H9 (cell line): ENCODE results near the gene PANX2. TPM values are rescaled to one million over a fixed set of nuclear protein-coding genes. Genes with fewer than 3 reads are reported as not detected.

Source experiments
- DNase-seq: peaks from one replicate; pipeline ENCODE4 v3.0.0-alpha.2; 2017
- H2AFZ ChIP-seq: one replicate; pipeline ENCODE4 v1.6.1; 2013; ENCODE audit warnings: mild to moderate bottlenecking, low read length, control low read depth, moderate library complexity
- H2AK5ac ChIP-seq: 2 replicates; pipeline ENCODE4 v1.6.1; 2013; ENCODE audit warnings: low read length, control low read depth, mixed read lengths; ENCODE audit not compliant: insufficient read length
- H2BK120ac ChIP-seq: one replicate; pipeline ENCODE4 v1.6.1; 2013; ENCODE audit warnings: low read depth, mild to moderate bottlenecking, low read length, control low read depth, inconsistent platforms; ENCODE audit not compliant: poor library complexity, severe bottlenecking
- H2BK12ac ChIP-seq: 2 replicates; pipeline ENCODE4 v1.6.1; 2013; ENCODE audit warnings: low read length, control low read depth, mixed read lengths, low read depth; ENCODE audit not compliant: insufficient read length
- H2BK15ac ChIP-seq: 2 replicates; pipeline ENCODE4 v1.6.1; 2013; ENCODE audit warnings: low read depth, low read length, control low read depth
- H2BK20ac ChIP-seq: one replicate; pipeline ENCODE4 v1.6.1; 2013; ENCODE audit warnings: low read depth, mild to moderate bottlenecking, low read length, control low read depth, inconsistent platforms; ENCODE audit not compliant: poor library complexity, severe bottlenecking
- H2BK5ac ChIP-seq: 2 replicates; pipeline ENCODE4 v1.6.1; 2013; ENCODE audit warnings: low read length, control low read depth, mixed read lengths; ENCODE audit not compliant: insufficient read length
- H3K14ac ChIP-seq: 2 replicates; pipeline ENCODE4 v1.6.1; 2013; ENCODE audit warnings: low read length, control low read depth; ENCODE audit not compliant: insufficient read depth
- H3K18ac ChIP-seq: 2 replicates; pipeline ENCODE4 v1.6.1; 2013; ENCODE audit warnings: low read depth, mild to moderate bottlenecking, mixed read lengths, low read length, control low read depth; ENCODE audit not compliant: insufficient read length
- H3K23ac ChIP-seq: 2 replicates; pipeline ENCODE4 v1.6.1; 2013; ENCODE audit warnings: low read length, control low read depth, mixed read lengths, low read depth; ENCODE audit not compliant: insufficient read length
- H3K23me2 ChIP-seq: 2 replicates; pipeline ENCODE4 v1.6.1; 2013; ENCODE audit warnings: low read depth, mild to moderate bottlenecking, mixed read lengths, low read length, control low read depth; ENCODE audit not compliant: insufficient read length, poor library complexity, severe bottlenecking
- H3K27ac ChIP-seq: 2 replicates; pipeline ENCODE4 v1.5.1; 2013; ENCODE audit warnings: low read length, control low read depth, mixed read lengths, low read depth; ENCODE audit not compliant: insufficient read length
- H3K27me3 ChIP-seq: 2 replicates; pipeline ENCODE4 v1.6.1; 2013; ENCODE audit warnings: low read length, control low read depth, inconsistent platforms; ENCODE audit not compliant: insufficient read depth
- H3K4ac ChIP-seq: 2 replicates; pipeline ENCODE4 v1.6.1; 2013; ENCODE audit warnings: low read depth, mild to moderate bottlenecking, control low read depth, inconsistent platforms, low read length, moderate library complexity
- H3K4me1 ChIP-seq: 2 replicates; pipeline ENCODE4 v1.6.1; 2013; ENCODE audit warnings: low read length, control low read depth, inconsistent platforms; ENCODE audit not compliant: insufficient read depth
- H3K4me2 ChIP-seq: 2 replicates; pipeline ENCODE4 v1.6.1; 2013; ENCODE audit warnings: low read length, control low read depth, mixed read lengths; ENCODE audit not compliant: insufficient read length, insufficient read depth
- H3K56ac ChIP-seq: 2 replicates; pipeline ENCODE4 v1.6.1; 2013; ENCODE audit warnings: low read depth, mild to moderate bottlenecking, mixed read lengths, low read length, control low read depth; ENCODE audit not compliant: insufficient read length
- H3K79me1 ChIP-seq: 2 replicates; pipeline ENCODE4 v1.6.1; 2013; ENCODE audit warnings: low read depth, mild to moderate bottlenecking, moderate library complexity, low read length, control low read depth, inconsistent platforms; ENCODE audit not compliant: insufficient read depth, poor library complexity, severe bottlenecking
- H3K79me2 ChIP-seq: 2 replicates; pipeline ENCODE4 v1.6.1; 2013; ENCODE audit warnings: low read length, control low read depth, inconsistent platforms; ENCODE audit not compliant: insufficient read depth
- H3K9ac ChIP-seq: 2 replicates; pipeline ENCODE4 v1.6.1; 2013; ENCODE audit warnings: low read length, control low read depth, mixed read lengths; ENCODE audit not compliant: insufficient read length; ENCODE audit errors: extremely low read depth
- H3K9me3 ChIP-seq: one replicate; pipeline ENCODE4 v1.6.1; 2013; ENCODE audit warnings: low read depth, low read length, inconsistent platforms; ENCODE audit not compliant: control insufficient read depth
- H3T11ph ChIP-seq: one replicate; pipeline ENCODE4 v1.6.1; 2013; ENCODE audit warnings: mild to moderate bottlenecking, low read length, control low read depth, inconsistent platforms
- H4K20me1 ChIP-seq: one replicate; pipeline ENCODE4 v1.6.1; 2013; ENCODE audit not compliant: control insufficient read depth, insufficient read length, insufficient read depth
- H4K5ac ChIP-seq: 2 replicates; pipeline ENCODE4 v1.6.1; 2013; ENCODE audit warnings: low read depth, mild to moderate bottlenecking, mixed read lengths, low read length, control low read depth; ENCODE audit not compliant: insufficient read length
- H4K8ac ChIP-seq: replicated peaks from 2 replicates; pipeline ENCODE4 v1.6.1; 2013; ENCODE audit warnings: low read length, control low read depth, mixed read lengths, low read depth; ENCODE audit not compliant: insufficient read length
- H4K91ac ChIP-seq: 2 replicates; pipeline ENCODE4 v1.6.1; 2013; ENCODE audit warnings: low read depth, mild to moderate bottlenecking, moderate library complexity, mixed read lengths, low read length, control low read depth; ENCODE audit not compliant: insufficient read length
- H3K27ac Mint-ChIP-seq, 3 experiments: 2 replicates in 2 of 3; 3 replicates in 1 of 3; pipeline ENCODE4 v1.8.0; 2020 to 2021; ENCODE audit warnings: mixed read lengths in 3 of 3, mild to moderate bottlenecking in 1 of 3, moderate library complexity in 1 of 3
- H3K27me3 Mint-ChIP-seq: 2 replicates; pipeline ENCODE4 v1.8.0; 2021; ENCODE audit warnings: low read depth, mild to moderate bottlenecking, moderate library complexity, mixed read lengths
- H3K36me3 Mint-ChIP-seq, 3 experiments: 2 replicates in 2 of 3; 3 replicates in 1 of 3; pipeline ENCODE4 v1.8.0; 2020 to 2021; ENCODE audit warnings: low read depth in 3 of 3, mixed read lengths in 3 of 3; ENCODE audit not compliant: insufficient read depth in 1 of 3
- H3K4me1 Mint-ChIP-seq, 2 experiments: 2 replicates each; pipeline ENCODE4 v1.8.0; 2020; ENCODE audit warnings: mixed read lengths in 2 of 2
- H3K4me3 Mint-ChIP-seq, 2 experiments: 2 replicates in 1 of 2; 3 replicates in 1 of 2; pipeline ENCODE4 v1.8.0; 2020 to 2021; ENCODE audit warnings: mild to moderate bottlenecking in 2 of 2, mixed read lengths in 2 of 2, moderate library complexity in 1 of 2
- H3K9me3 Mint-ChIP-seq, 2 experiments: 2 replicates in 1 of 2; 3 replicates in 1 of 2; pipeline ENCODE4 v1.8.0; 2020; ENCODE audit warnings: mild to moderate bottlenecking in 2 of 2, mixed read lengths in 2 of 2, moderate library complexity in 1 of 2
- WGBS: extraction: QIAGEN DNeasy Blood & Tissue Kit; methylation state at CpG from one replicate; pipeline ENCODE4 v1.1.7; 2013; ENCODE audit warnings: missing lambda C conversion rate, low lambda C conversion rate, mixed read lengths; ENCODE audit not compliant: insufficient read length; ENCODE audit errors: extremely low coverage; 5-methylcytosine and 5-hydroxymethylcytosine counted together
- total RNA-seq: library from RNA; stranded (reverse); gene quantifications from 2 replicates; pipeline ENCODE4 v1.2.1, GENCODE V29; 2021
- TF ChIP-seq, protein P1 (sequence below): fragments of 200-600 bp; sonication (generic); conservative IDR thresholded peaks from 3 replicates; pipeline ENCODE4 v1.8.0; 2021; ENCODE audit warnings: antibody characterized with exemption, mild to moderate bottlenecking

PANX2 gene
- total RNA-seq, 1 experiment from 2014 or later, result 8.0 TPM

DNA sequence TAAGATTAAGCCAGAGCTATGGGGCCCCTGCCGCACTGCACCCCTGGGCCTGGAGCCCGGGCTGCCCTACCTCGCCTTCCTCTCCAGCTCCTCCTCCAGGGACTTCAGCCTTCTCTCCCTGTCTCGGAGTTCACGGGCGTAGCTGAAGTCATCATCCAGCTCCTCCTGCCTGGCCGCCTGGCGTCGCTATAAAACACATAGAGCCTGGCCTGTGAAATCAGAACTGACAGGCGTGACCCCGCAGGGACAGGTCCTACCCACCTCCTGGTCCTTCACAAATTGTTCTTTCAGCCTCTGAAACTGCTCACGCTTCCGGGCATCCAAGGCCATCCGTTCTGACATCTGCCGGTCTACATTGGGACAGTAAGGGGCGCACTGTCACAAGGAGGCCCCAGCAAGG lies 53.5 kb downstream of the PANX2 start:
- TF ChIP-seq, protein P1, sequence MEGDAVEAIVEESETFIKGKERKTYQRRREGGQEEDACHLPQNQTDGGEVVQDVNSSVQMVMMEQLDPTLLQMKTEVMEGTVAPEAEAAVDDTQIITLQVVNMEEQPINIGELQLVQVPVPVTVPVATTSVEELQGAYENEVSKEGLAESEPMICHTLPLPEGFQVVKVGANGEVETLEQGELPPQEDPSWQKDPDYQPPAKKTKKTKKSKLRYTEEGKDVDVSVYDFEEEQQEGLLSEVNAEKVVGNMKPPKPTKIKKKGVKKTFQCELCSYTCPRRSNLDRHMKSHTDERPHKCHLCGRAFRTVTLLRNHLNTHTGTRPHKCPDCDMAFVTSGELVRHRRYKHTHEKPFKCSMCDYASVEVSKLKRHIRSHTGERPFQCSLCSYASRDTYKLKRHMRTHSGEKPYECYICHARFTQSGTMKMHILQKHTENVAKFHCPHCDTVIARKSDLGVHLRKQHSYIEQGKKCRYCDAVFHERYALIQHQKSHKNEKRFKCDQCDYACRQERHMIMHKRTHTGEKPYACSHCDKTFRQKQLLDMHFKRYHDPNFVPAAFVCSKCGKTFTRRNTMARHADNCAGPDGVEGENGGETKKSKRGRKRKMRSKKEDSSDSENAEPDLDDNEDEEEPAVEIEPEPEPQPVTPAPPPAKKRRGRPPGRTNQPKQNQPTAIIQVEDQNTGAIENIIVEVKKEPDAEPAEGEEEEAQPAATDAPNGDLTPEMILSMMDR, result no peak
- no peak overlapping the region for H3K23ac ChIP-seq
- no peak overlapping the region for H3T11ph ChIP-seq
- H4K20me1 ChIP-seq, result peaks cover under 1% of the 10 kb centered on the region
- no peak overlapping the region for H3K18ac ChIP-seq
- no peak overlapping the region for H3K14ac ChIP-seq
- no peak overlapping the region for H2BK120ac ChIP-seq
- H2AK5ac ChIP-seq, result no peak overlapping the region
- WGBS, result no CpG with 5 or more reads among the region's 16 CpGs
- H3K79me2 ChIP-seq, result no peaks in the 10 kb centered on the region
- no peaks in the 10 kb centered on the region for H3K23me2 ChIP-seq
- no peak overlapping the region for H3K9ac ChIP-seq
- H3K79me1 ChIP-seq, result no peaks in the 10 kb centered on the region
- no peak overlapping the region for H2BK12ac ChIP-seq
- H3K4me1 ChIP-seq, result no peaks in the 10 kb centered on the region
- no peak overlapping the region for H4K5ac ChIP-seq
- no peak overlapping the region for H4K8ac ChIP-seq
- H2BK5ac ChIP-seq, result no peak overlapping the region
- no peak overlapping the region for H2BK15ac ChIP-seq
- Mint-ChIP-seq H3K9me3 (peaks cover 0 to 2% of the 10 kb centered on the region in 2 experiments; a peak in 1 of 5 replicates), H3K27ac (no peak overlapping the region), H3K36me3 (peaks cover 14 to 56% (median 41%) of the 10 kb centered on the region in 3 experiments), H3K4me3 (no peak overlapping the region), H3K4me1 (peaks cover 5% of the 10 kb centered on the region in 2 experiments), H3K27me3 (no peaks in the 10 kb centered on the region)
- DNase-seq, result no peak
- no peak overlapping the region for H4K91ac ChIP-seq
- no peaks in the 10 kb centered on the region for H3K9me3 ChIP-seq
- H2BK20ac ChIP-seq, result no peak overlapping the region
- no peak overlapping the region for H3K4me2 ChIP-seq
- no peak overlapping the region for H3K4ac ChIP-seq
- H3K27me3 ChIP-seq, result no peaks in the 10 kb centered on the region
- no peak overlapping the region for H3K56ac ChIP-seq
- H3K27ac ChIP-seq, result no peak overlapping the region
- no peak overlapping the region for H2AFZ ChIP-seq
